ENCODE results near the gene FBXL7. TPM values are rescaled to one million over a fixed set of nuclear protein-coding genes. Genes with fewer than 3 reads are reported as not detected.

The FBXL7 gene
- total RNA-seq, 1 donor from 2014 or later = 2.0 TPM

DNA sequence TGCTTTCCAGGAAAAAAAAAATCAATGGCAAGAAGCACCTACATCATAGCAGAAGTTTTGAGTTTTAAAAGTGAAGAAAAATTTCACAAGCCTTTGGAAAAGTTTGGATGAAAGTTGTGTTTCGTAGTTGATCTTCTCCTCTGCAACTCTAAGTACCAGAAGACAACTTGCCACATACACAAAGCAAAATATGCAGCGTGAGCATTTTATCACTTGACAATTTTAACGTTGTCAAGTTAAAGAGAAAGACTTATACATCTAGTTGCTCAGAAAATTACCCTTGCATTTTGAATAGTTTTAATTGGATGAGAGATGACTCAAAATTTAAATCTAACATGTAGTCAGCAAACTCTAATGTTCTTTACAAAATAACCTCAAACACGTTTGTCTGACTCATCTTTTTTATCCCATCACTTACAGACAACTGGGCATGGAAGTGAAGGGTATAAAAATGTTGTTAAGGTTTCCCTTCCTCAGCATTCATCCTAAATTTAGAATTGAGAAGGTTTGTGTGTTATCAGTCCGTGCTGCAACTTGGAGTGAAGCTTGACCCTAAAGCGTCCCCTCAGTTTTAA, 466.2 kb downstream of the FBXL7 start:
- ATAC-seq = no peak

GRCh38 chr5:15966651-15967050, 466.7 kb downstream of the FBXL7 start:
- no peak for ATAC-seq

- ATAC-seq = no peak
Measured at GRCh38 chr5:15968993-15969392, 469.0 kb downstream of the FBXL7 start.

DNA sequence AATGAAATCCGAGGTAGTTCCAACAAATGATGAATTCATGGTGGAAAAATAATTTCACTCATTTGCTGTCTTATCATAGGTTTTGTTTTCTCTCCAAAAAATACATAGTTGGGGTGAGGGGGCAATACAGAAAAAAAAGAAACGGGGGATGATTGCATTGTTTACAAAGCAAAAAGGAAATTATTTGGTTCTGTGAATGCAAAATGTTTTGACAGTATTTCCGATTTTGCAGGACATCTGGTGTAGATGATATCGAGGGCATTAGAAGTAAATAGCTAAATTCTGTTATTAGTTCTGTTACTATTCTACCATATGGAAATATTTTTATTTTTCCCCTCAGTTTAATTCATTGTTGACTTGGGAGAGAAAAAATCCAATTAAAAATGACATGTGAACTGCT, 477.9 kb downstream of the FBXL7 start:
- ATAC-seq = no peak

DNA sequence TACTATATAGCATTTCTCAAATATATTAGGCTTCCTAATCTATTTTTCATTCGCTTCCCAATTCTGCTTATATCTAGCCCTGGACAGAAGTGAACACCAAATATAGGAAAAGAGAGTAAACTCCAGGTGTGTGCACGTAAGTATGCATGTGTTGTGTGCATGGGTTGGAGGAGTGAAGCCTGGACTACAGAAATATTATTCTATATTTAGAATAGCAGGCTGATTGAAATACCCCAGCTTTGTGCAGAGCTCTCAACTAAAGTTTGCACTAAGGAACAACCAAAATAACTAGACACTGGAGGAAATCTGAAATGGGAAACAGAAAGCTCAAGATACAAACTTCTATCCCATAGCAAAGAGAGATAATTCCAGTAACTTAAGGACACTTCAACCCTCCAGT, 480.9 kb downstream of the FBXL7 start:
- no peak for ATAC-seq

- ATAC-seq = no peak
Measured at GRCh38 chr5:15983392-15983791, 483.4 kb downstream of the FBXL7 start.
